Pancreas (tissue), 10 donors: Measurements from ENCODE around the gene CRCP. TPM values are rescaled to one million over a fixed set of nuclear protein-coding genes. Genes with fewer than 3 reads are reported as not detected.
A peak's percentile ranks its signal among the peaks of the same experiment; 100 is the strongest.

Experiments used
- ATAC-seq, 4 donors: fragments of 200-7000 bp; cut with Tn5 transposase; one replicate each; pipeline versions ENCODE4 v1.8.0 to v1.9.1; 2020; ENCODE audit warnings: mild to moderate bottlenecking in 4 of 4, moderate library complexity in 4 of 4
- DNase-seq, 6 donors: peaks; one replicate each; pipeline ENCODE4 v3.0.0-alpha.2; 2020
- FAIRE-seq: peaks from 2 replicates; lab custom pipeline; 2012; peaks lifted over from hg19 to GRCh38; lab: Jason Lieb, UNC
- H3K27ac ChIP-seq, 4 donors: fragments of 200-600 bp; sonication (generic); 1 replicate in 3 of 4; 2 replicates in 1 of 4; pipeline versions ENCODE4 v1.5.0 to v1.8.0; 2020
- H3K27me3 ChIP-seq, 4 donors: fragments of 200-600 bp; one replicate each; pipeline ENCODE4 v1.8.0; 2021
- H3K36me3 ChIP-seq, 3 donors: fragments of 200-600 bp; sonication (generic) in 1 of 3; one replicate each; pipeline versions ENCODE4 v1.5.0 to v1.8.0; 2020 to 2021
- H3K4me1 ChIP-seq, 3 donors: fragments of 200-600 bp; one replicate each; pipeline ENCODE4 v1.8.0; 2021
- H3K4me3 ChIP-seq, 4 donors: fragments of 200-600 bp; sonication (generic) in 2 of 4; one replicate each; pipeline versions ENCODE4 v1.5.0 to v1.8.0; 2020 to 2021
- H3K9me3 ChIP-seq, 4 donors: fragments of 200-600 bp; one replicate each; pipeline ENCODE4 v1.8.0; 2021
- whole genome bisulfite sequencing, 2 donors: extraction: QIAGEN DNeasy Blood & Tissue Kit; methylation state at CpG; one replicate each; pipeline ENCODE4 v1.1.7; 2013; 5-methylcytosine and 5-hydroxymethylcytosine counted together
- intact Hi-C, 3 donors: fragments of 100-400 bp; cut with DNase I; formaldehyde crosslinking; loops; one replicate each; pipeline versions ENCODE4 v1.11.1 to v1.14.2; 2022
- polyA plus RNA-seq, 2 donors: library from polyadenylated mRNA; stranded (reverse); fragments of 200-250 nt; gene quantifications; one replicate each; pipeline ENCODE4 v1.2.3, GENCODE V29; 2013
- total RNA-seq, 6 donors: library from RNA; stranded (reverse); fragmentation: NEBNext Ultra II Directional in 4 of 6; extraction: Animal tissue kit (Norgen Biotek cat#: 25700) in 4 of 6; gene quantifications; one replicate each; pipeline versions ENCODE4 v1.2.1 to v1.2.4, GENCODE V29; 2021 to 2023
- TF ChIP-seq, protein P1 (sequence below), 4 donors: fragments of 200-600 bp; sonication (generic) in 3 of 4; IDR thresholded peaks; one replicate each; pipeline versions ENCODE4 v1.5.0 to v1.8.0; 2021; ENCODE audit warnings: antibody characterized with exemption in 4 of 4
- donor health status: healthy with polysubstance abuse.
- donor health status: DM: no; HTN: no; CAD: no; lungs with moderate emphysema.
- donor health status: DM: no; HTN: no; CAD: no.
- donor health status: control.
- donor health status: control.
- donor health status: Bipolar disorder and iron deficiency.
- donor health status: DM: yes; HTN: yes; CAD: no.
- donor health status: DM: no; HTN: no; CAD: no.
- donor health status: DM: no; HTN: no; CAD: no.
- donor health status: DM: yes; HTN: yes; CAD: no.

The CRCP gene
- total and polyA plus RNA-seq, 8 donors = 12.9 to 28.2 (median 18.7) TPM

DNA sequence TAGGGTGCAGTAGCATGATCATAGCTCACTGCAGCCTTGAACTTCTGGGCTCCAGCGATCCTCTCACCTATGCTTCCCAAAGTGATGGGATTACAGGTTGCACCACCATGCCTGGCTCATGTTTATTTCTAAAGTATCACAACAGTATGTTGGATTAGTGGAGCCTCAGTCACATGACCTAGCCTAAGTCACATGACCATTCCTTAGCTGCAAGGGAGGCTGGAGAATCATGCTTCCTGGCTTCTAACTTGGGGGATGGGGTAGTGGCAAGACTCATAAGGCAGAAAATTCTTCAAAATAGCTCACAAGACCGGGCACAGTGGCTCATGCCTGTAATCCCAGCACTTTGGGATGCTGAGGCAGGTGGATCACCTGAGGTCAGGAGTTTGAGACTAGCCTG is 63.6 kb downstream of the CRCP start:
- intact Hi-C loops = no loop called here
- FAIRE-seq = no peak
- no peaks in the 10 kb centered on the region for H3K4me1 ChIP-seq
- H3K27ac ChIP-seq = no peak overlapping the region
- no peak for ATAC-seq
- no peaks in the 10 kb centered on the region for H3K27me3 ChIP-seq
- WGBS, 2 donors = 99 to 100% methylated on average over 2 of the region's 2 CpGs
- no peak overlapping the region for H3K4me3 ChIP-seq
- TF ChIP-seq, protein P1, sequence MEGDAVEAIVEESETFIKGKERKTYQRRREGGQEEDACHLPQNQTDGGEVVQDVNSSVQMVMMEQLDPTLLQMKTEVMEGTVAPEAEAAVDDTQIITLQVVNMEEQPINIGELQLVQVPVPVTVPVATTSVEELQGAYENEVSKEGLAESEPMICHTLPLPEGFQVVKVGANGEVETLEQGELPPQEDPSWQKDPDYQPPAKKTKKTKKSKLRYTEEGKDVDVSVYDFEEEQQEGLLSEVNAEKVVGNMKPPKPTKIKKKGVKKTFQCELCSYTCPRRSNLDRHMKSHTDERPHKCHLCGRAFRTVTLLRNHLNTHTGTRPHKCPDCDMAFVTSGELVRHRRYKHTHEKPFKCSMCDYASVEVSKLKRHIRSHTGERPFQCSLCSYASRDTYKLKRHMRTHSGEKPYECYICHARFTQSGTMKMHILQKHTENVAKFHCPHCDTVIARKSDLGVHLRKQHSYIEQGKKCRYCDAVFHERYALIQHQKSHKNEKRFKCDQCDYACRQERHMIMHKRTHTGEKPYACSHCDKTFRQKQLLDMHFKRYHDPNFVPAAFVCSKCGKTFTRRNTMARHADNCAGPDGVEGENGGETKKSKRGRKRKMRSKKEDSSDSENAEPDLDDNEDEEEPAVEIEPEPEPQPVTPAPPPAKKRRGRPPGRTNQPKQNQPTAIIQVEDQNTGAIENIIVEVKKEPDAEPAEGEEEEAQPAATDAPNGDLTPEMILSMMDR (IDR thresholded peaks at IDR 0.05) = no peak
- no peaks in the 10 kb centered on the region for H3K9me3 ChIP-seq
- H3K36me3 ChIP-seq = no peaks in the 10 kb centered on the region
- no peak for DNase-seq

DNA sequence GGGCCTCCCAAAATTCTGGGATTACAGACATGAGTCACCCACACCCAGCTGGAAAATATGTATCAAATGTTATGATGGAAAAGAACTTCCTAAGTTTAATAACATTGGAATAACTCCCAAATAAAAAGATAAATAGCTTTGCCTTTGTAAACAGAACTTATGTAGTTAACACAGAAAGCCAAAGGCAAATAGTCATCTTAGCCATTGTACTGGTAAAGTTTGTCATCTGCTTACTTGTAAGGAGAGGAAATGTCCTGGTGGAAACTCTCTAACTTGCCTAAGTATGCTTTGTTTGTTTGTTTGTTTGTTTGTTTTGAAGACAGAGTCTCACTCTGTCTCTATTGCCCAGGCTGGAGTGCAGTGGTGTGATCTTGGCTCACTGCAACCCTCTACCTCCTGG is 66.7 kb downstream of the CRCP start:
- intact Hi-C loops = no loop called here
- no peaks in the 10 kb centered on the region for H3K4me1 ChIP-seq
- H3K27me3 ChIP-seq = no peaks in the 10 kb centered on the region
- H3K36me3 ChIP-seq = no peaks in the 10 kb centered on the region
- FAIRE-seq (no peak), DNase-seq (no peak), ATAC-seq (no peak)
- no peak overlapping the region for H3K4me3 ChIP-seq
- TF ChIP-seq, protein P1 (IDR thresholded peaks at IDR 0.05) = no peak
- H3K27ac ChIP-seq = no peak overlapping the region
- H3K9me3 ChIP-seq = no peaks in the 10 kb centered on the region

- ATAC-seq (no peak), FAIRE-seq (no peak), DNase-seq (no peak)
- Histone ChIP-seq H3K27me3 (no peaks in the 10 kb centered on the region), H3K4me1 (no peaks in the 10 kb centered on the region), H3K9me3 (no peaks in the 10 kb centered on the region), H3K36me3 (no peaks in the 10 kb centered on the region), H3K27ac (no peak overlapping the region), H3K4me3 (no peak overlapping the region)
- TF ChIP-seq, protein P1 (IDR thresholded peaks at IDR 0.05) = no peak
- intact Hi-C loops = no loop called here
- 93 to 94% methylated on average over 2 of the region's 2 CpGs for WGBS, 2 donors
Measured at GRCh38 chr7:66181845-66182244, 67.2 kb downstream of the CRCP start.

- no peaks in the 10 kb centered on the region for H3K9me3 ChIP-seq
- H3K4me1 ChIP-seq = no peaks in the 10 kb centered on the region
- 96 to 98% methylated on average over 6 of the region's 6 CpGs for WGBS, 2 donors
- no peaks in the 10 kb centered on the region for H3K36me3 ChIP-seq
- no peak overlapping the region for H3K4me3 ChIP-seq
- DNase-seq (no peak), ATAC-seq (no peak), FAIRE-seq (no peak)
- H3K27ac ChIP-seq = no peak overlapping the region
- H3K27me3 ChIP-seq = no peaks in the 10 kb centered on the region
- TF ChIP-seq, protein P1 (IDR thresholded peaks at IDR 0.05) = no peak
- intact Hi-C loops = no loop called here
Measured at GRCh38 chr7:66182920-66183319, 68.3 kb downstream of the CRCP start.

DNA sequence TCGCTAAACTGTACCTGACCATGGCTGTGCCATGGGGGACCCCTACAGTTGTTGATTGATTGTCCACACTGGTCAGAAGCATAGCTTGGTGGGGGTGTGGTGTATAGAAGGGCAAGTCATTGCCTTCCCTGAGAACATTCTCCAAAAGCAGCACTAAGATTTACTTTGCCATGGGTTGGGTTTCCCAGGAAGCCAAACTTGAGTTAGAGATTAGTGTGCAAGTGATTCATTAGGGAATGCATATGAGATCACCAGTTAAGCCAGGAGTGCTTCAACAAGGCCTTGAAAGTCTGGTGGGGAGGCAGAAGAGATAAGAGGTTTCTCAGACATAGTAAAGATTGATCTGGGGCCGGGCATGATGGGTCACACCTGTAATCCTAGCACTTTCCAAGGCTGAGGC is 69.1 kb downstream of the CRCP start:
- FAIRE-seq (no peak), DNase-seq (no peak), ATAC-seq (peak; percentile 67 to 88 (median 84))
- H3K9me3 ChIP-seq = no peaks in the 10 kb centered on the region
- H3K4me3 ChIP-seq = no peak overlapping the region
- intact Hi-C loops = no loop called here
- H3K36me3 ChIP-seq = no peaks in the 10 kb centered on the region
- H3K27ac ChIP-seq = peak overlapping the region in 2 of 4 donors; percentile 39 to 41
- H3K4me1 ChIP-seq = no peaks in the 10 kb centered on the region
- H3K27me3 ChIP-seq = no peaks in the 10 kb centered on the region
- TF ChIP-seq, protein P1 (IDR thresholded peaks at IDR 0.05) = no peak
- WGBS, 2 donors = 61 to 71% methylated on average over 2 of the region's 2 CpGs
